Small intestine (tissue), 7 donors: ENCODE data around the gene COX19. TPM values are rescaled to one million over a fixed set of nuclear protein-coding genes. Genes with fewer than 3 reads are reported as not detected.
"Not testable (repeated sequence)": the region's sequence is repeated elsewhere in the genome, so short reads cannot be mapped to it uniquely, and the experiment has no call there.

Experiments used
- DNase-seq, 2 donors: peaks; one replicate each; pipeline versions ENCODE4 v3.0.0 to v3.0.0-alpha.2; 2013
- FAIRE-seq: peaks from 2 replicates; lab custom pipeline; 2012; peaks lifted over from hg19 to GRCh38; lab: Jason Lieb, UNC
- H3K27ac ChIP-seq, 3 donors: one replicate each; pipeline ENCODE4 v1.5.1; 2013; ENCODE audit warnings: low read length in 2 of 3, mild to moderate bottlenecking in 2 of 3, control low read depth in 1 of 3, inconsistent platforms in 1 of 3, low read depth in 1 of 3, moderate library complexity in 1 of 3
- H3K27me3 ChIP-seq, 3 donors: one replicate each; pipeline ENCODE4 v1.6.1; 2013; ENCODE audit warnings: low read length in 3 of 3, inconsistent platforms in 1 of 3; ENCODE audit not compliant: control insufficient read depth in 3 of 3, insufficient read depth in 3 of 3
- H3K36me3 ChIP-seq, 3 donors: one replicate each; pipeline ENCODE4 v1.6.1; 2013; ENCODE audit warnings: low read length in 3 of 3, inconsistent platforms in 1 of 3, low read depth in 1 of 3, mild to moderate bottlenecking in 1 of 3, moderate library complexity in 1 of 3; ENCODE audit not compliant: control insufficient read depth in 3 of 3, insufficient read depth in 2 of 3
- H3K4me1 ChIP-seq, 3 donors: one replicate each; pipeline ENCODE4 v1.6.1; 2013; ENCODE audit warnings: low read length in 2 of 3, inconsistent platforms in 1 of 3, low read depth in 1 of 3, mild to moderate bottlenecking in 1 of 3, moderate library complexity in 1 of 3; ENCODE audit not compliant: control insufficient read depth in 3 of 3, insufficient read depth in 2 of 3
- H3K4me3 ChIP-seq, 3 donors: one replicate each; pipeline ENCODE4 v1.5.1; 2013; ENCODE audit warnings: low read length in 3 of 3, control low read depth in 1 of 3, inconsistent platforms in 1 of 3, low read depth in 1 of 3, mild to moderate bottlenecking in 1 of 3, moderate library complexity in 1 of 3
- H3K9me3 ChIP-seq, 2 donors: one replicate each; pipeline ENCODE4 v1.6.1; 2013; ENCODE audit warnings: low read depth in 1 of 2, low read length in 1 of 2; ENCODE audit not compliant: control insufficient read depth in 2 of 2, insufficient read depth in 1 of 2
- WGBS, 3 donors: extraction: QIAGEN DNeasy Blood & Tissue Kit; methylation state at CpG; one replicate each; pipeline ENCODE4 v1.1.7; 2013; 5-methylcytosine and 5-hydroxymethylcytosine counted together
- polyA plus RNA-seq, 4 donors: library from polyadenylated mRNA; stranded (reverse) in 3 of 4; unstranded in 1 of 4; fragments of 200-250 nt in 3 of 4; fragments of 120-200 nt in 1 of 4; gene quantifications; one replicate each; pipeline versions ENCODE4 v1.2.1 to v1.2.3, GENCODE V29; 2013
- donor health status: healthy with polysubstance abuse.
- donor health status: control.
- donor health status: control.
- donor health status: Bipolar disorder and iron deficiency.
- donor health status: healthy.

COX19 gene
- polyA plus RNA-seq, 4 donors: 8.9 to 41.6 (median 9.8) TPM

- Histone ChIP-seq H3K4me1 (no peaks in the 10 kb centered on the region), H3K4me3 (no peak overlapping the region), H3K27me3 (no peaks in the 10 kb centered on the region), H3K36me3 (peaks cover 0 to 61% (median 0%) of the 10 kb centered on the region in 3 donors), H3K9me3 (no peaks in the 10 kb centered on the region), H3K27ac (no peak overlapping the region)
- DNase-seq (no peak), FAIRE-seq (no peak)
- WGBS, 3 donors: 94 to 96% (median 96%) methylated on average over 21 of the region's 21 CpGs
Observed at GRCh38 chr7:1005303-1005702, 30.0 kb upstream of the COX19 start.

- FAIRE-seq (no peak), DNase-seq (no peak)
- 82 to 91% (median 90%) methylated on average over 31 to 32 of the region's 32 CpGs for WGBS, 3 donors
Observed at GRCh38 chr7:1004018-1004852, 28.9 kb upstream of the COX19 start.

GRCh38 chr7:1002445-1002844, 27.1 kb upstream of the COX19 start:
- not testable (repeated sequence) for H3K9me3 ChIP-seq, H3K27ac ChIP-seq, FAIRE-seq, H3K4me3 ChIP-seq, DNase-seq, H3K4me1 ChIP-seq, H3K27me3 ChIP-seq
- H3K36me3 ChIP-seq: peaks cover 0 to 49% (median 0%) of the 10 kb centered on the region in 3 donors
- WGBS, 3 donors: 86 to 100% (median 89%) methylated on average over 1 to 6 of the region's 7 CpGs

More at GRCh38 chr7:1004018-1004852, 28.9 kb upstream of the COX19 start:
- no peak overlapping the region for H3K27ac ChIP-seq
- H3K27me3 ChIP-seq: no peaks in the 10 kb centered on the region
- H3K36me3 ChIP-seq: peaks cover 0 to 59% (median 0%) of the 10 kb centered on the region in 3 donors
- no peaks in the 10 kb centered on the region for H3K4me1 ChIP-seq
- H3K4me3 ChIP-seq: no peak overlapping the region
- no peaks in the 10 kb centered on the region for H3K9me3 ChIP-seq

GRCh38 chr7:1002026-1002425, 26.7 kb upstream of the COX19 start:
- H3K27ac ChIP-seq, FAIRE-seq, H3K4me1 ChIP-seq, DNase-seq, H3K4me3 ChIP-seq, H3K27me3 ChIP-seq, H3K9me3 ChIP-seq: not testable (repeated sequence)
- H3K36me3 ChIP-seq: peaks cover 0 to 49% (median under 1%) of the 10 kb centered on the region in 3 donors
- 90 to 100% (median 96%) methylated on average over 4 of the region's 4 CpGs for WGBS, 3 donors

GRCh38 chr7:1001069-1001770, 25.9 kb upstream of the COX19 start:
- WGBS, 3 donors: 89 to 93% (median 93%) methylated on average over 13 to 14 of the region's 14 CpGs
- H3K9me3 ChIP-seq, H3K27me3 ChIP-seq, FAIRE-seq, H3K4me1 ChIP-seq, DNase-seq, H3K4me3 ChIP-seq, H3K27ac ChIP-seq: not testable (repeated sequence)
- peaks cover 0 to 52% (median 4%) of the 10 kb centered on the region in 3 donors for H3K36me3 ChIP-seq

- H3K27me3 ChIP-seq: no peaks in the 10 kb centered on the region
- H3K4me1 ChIP-seq: no peaks in the 10 kb centered on the region
- H3K9me3 ChIP-seq: no peaks in the 10 kb centered on the region
- 86 to 89% (median 89%) methylated on average over 37 to 52 of the region's 52 CpGs for WGBS, 3 donors
- H3K4me3 ChIP-seq: no peak overlapping the region
- H3K36me3 ChIP-seq: peaks cover 0 to 52% (median 4%) of the 10 kb centered on the region in 3 donors
- FAIRE-seq (no peak), DNase-seq (no peak)
- H3K27ac ChIP-seq: no peak overlapping the region
Observed at GRCh38 chr7:999941-1000935, 24.9 kb upstream of the COX19 start.

GRCh38 chr7:999149-999879, 24.0 kb upstream of the COX19 start:
- no peaks in the 10 kb centered on the region for H3K9me3 ChIP-seq
- no peaks in the 10 kb centered on the region for H3K4me1 ChIP-seq
- H3K27ac ChIP-seq: no peak overlapping the region
- DNase-seq: no peak
- no peak overlapping the region for H3K4me3 ChIP-seq
- no peaks in the 10 kb centered on the region for H3K27me3 ChIP-seq
- peaks cover 0 to 55% (median 4%) of the 10 kb centered on the region in 3 donors for H3K36me3 ChIP-seq
- WGBS, 3 donors: 79 to 92% (median 89%) methylated on average over 28 of the region's 28 CpGs
- FAIRE-seq: no peak
